HG03039 (cell line): ENCODE measurements around the gene PDPK1.
"Not testable (repeated sequence)": the region's sequence is repeated elsewhere in the genome, so short reads cannot be mapped to it uniquely, and the experiment has no call there.

Experiments used
- ATAC-seq: cut with Tn5 transposase; IDR thresholded peaks from one replicate; pipeline ENCODE4 v1.9.1; 2021; ENCODE audit warnings: mild to moderate bottlenecking, moderate library complexity; ENCODE audit not compliant: unreplicated experiment

The PDPK1 gene

DNA sequence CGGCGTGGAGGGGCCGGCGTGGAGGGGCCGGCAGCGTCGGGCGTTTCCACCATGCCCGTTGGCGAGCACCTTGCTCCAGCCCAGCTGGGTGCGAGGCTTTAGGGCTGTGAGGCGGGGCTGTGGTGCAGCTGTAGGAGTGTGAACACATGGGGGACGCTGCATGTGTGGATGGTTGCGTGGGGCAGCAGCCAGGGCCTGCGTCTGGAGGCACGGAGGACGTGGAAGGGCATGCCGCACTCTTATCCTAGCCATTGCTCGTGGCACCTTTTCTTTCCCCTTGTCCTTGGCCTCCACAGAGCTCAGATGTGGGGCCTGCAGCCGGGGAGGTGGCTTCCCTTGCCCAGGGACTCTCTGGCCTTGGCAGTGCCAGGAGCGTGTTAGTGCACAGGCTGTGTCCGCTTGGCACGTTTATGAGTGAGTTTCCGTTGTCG lies 47.8 kb downstream of the PDPK1 start:
- no peak for ATAC-seq

DNA sequence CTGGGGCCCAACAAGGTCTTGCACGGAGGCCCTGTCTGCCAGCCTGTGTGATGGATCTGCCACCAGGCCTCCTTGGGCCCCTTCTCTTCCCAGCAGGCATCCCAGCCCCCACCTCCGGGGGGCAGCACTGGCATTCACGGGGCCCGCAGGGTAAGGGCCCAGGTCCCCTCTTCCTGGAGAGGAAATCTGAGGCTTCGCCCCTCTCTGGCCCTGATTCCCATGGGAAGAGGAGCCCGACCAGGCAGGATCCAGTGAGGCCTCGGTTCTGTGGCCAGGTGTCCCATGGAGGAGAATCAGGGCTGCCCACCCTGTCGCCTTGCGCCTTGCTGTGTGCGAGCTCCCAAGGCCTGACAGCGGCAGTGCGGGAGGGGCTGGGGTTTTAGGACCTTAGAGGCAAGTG lies 48.4 kb downstream of the PDPK1 start:
- ATAC-seq = no peak

DNA sequence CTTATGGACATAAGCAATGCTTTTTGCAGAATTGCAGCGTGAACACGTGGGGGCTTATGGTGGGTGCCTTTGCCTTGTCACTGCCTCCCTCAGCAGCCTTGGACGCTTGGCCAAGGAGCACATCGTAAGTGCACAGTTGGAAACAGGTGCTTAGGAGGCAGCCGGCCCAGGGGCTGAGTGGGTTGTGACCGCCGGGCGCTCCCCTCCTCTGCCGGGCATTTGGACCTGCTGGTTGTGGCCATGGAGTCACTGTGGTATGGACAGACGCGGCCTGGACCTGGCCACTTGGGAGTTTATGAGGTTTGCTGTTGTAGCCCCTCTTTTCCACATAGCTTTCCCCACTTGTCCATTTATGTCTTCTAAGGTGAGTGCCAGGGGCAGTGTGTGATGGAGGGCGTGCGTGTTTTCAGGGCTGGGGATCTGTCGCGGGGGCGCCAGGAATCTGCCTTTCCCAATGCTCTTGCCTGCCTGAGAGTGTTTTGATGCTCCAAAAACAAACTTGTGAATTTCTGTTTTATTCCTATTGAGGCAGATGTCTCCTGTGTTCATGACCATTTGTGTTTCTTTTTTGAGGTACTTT lies 49.2 kb downstream of the PDPK1 start:
- ATAC-seq = no peak

DNA sequence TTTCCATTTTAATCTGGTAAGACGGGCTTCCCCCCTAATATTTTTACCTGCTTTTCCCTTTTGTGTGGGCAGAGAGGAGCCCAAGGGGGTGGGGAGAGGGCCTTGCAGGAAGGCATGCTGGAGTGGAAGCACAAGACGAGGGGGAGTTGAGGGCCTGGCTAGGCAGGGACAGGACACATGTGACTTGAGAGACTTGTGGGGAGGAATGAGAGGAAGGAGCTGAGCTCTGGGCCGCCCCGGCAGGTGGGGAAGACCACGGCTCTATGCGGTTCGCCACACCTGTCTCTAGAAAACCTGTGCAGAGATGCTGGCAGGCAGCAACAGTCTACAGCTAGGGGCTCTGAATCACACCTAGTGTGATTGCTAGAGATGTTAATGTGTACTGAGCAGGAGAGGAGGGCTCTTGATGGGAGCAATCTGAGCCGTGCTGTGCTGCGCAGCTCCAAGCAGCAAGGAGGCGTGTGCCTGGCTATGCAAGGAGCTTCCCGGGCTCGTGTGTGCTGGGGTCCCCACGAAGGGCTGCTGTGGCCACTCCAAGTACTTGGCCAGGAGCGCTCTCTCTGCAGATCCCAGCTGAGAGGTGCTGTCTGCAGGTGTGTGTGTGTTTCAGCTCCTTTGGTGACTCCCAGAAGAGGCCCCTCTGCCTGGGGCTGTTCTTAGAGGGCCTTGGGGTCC lies 50.2 kb downstream of the PDPK1 start:
- ATAC-seq = no peak

DNA sequence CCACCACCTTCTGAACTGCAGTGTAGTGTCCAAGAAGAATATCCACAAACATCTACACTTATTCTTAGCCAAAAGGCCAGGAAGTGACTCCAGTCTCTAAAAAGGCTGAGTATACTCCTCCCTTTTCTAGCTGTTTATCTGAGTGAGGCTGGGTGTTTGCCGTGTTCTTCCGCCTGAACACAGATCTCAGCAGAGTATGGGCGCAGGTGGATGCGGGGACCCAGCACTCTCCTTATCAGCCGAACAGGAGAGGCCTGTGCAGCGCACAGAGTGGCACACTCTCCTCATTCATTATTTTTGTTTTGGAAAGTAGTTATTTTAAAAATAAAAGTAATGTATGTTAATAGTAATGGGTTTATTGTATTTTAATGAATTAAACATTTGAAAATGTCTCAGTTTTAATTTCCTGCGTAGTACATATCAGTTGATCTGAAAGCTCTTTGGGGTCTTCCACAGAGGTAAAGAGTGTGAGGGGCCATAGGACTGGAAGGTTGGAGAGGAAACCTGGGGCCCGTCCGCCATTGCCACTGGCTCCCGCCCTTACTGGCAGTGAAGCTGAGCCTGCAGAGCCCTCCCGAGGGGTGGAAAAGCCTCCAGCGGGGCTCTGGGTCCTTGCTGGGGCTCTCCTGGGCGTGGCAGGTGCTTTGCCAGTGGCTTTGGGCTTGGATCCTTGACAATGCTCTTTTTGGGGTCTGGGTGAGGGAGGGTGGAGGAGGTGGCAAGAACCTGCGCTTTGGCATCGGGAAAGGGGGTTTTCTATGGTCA lies 53.8 kb downstream of the PDPK1 start:
- no peak for ATAC-seq

DNA sequence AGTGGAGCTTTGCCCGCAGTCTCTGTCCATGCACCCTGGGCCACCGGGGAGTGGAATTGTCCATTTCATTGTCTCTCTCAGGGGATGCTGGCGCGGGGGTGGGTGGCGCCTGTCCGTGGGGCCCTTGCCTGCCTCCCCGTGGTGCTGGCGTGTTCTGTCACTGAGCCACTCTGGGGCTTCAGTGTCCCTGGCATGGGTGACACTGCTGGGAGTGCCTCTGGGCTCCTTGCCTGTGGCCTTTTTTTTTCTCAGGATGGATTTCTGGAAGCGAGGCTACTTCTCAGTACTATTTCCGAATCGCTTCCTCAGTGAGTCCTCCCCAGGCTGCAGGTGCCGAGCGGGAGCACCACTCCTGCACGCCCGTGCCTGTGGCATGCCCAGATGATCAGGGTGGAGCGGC lies 55.0 kb downstream of the PDPK1 start:
- no peak for ATAC-seq

DNA sequence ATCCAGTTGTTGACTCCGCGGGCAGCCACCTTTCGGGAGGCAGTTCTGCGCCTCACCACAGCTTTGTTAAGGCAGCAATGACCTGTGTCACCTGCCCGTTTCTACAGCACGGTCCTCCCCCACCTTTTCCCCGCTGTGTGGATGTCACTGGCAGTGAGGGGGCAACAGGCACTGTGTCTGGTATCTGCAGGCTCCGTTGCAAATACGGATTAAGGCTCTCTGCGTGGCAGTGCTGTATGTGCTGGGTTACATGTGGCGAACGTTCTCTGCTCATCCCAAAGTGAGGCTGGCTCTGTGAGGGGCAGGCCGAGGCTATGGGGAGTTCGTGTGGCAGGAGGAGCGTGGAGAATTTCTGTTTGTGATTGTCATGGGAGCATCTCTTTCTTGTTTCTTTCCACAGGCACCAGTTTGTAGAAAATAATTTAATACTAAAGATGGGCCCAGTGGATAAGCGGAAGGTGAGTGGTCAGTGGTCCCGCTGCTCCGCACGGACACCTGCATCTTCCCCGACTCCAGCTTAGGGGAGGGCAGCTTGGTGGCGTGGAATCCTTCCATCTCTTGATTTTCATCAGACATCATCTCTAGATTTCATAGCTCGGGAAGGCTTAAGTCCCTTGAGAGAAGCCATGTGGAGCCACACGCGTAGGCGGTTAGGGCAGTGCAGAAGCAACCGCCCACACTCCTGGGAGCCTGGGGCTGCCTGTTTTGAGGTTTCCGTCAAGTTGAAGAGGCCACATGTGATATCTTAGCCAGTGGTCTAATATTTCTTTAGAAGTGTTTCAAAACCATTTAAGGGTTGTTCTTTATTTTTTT lies 57.8 kb downstream of the PDPK1 start:
- ATAC-seq = no peak

DNA sequence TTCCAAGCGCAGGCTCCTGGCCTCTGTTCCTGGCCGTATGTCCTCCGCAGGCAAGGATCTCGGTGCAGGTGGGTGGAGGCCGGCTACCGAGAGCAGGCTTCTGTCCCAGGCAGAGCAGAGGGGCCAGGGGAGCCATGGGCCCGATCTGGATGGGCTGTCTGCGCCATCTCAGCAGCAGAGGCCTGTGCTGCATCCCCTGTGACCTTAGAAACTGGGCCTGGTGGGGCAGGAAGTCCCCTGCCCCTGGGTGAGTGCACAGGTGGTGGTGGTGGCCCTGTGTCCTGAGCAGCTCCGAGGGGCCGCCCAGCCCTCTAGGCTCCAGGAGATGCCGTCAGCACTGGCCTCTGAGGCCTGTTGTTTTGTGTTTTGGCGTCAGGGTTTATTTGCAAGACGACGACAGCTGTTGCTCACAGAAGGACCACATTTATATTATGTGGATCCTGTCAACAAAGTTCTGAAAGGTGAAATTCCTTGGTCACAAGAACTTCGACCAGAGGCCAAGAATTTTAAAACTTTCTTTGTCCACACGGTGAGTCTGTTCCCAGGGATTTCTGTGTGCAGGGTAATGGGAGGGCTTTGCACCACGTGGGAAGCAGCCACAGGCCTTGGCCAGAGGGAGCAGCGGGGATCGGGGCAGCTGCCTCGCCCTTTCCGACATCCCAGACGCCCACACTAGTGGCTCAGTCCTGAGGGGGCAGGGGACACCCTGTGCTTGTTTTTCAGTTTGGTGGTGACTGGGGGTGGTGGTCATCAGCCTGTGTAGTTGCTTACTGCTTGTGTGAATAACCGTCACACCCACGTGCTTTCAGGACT lies 59.1 kb downstream of the PDPK1 start:
- no peak for ATAC-seq

DNA sequence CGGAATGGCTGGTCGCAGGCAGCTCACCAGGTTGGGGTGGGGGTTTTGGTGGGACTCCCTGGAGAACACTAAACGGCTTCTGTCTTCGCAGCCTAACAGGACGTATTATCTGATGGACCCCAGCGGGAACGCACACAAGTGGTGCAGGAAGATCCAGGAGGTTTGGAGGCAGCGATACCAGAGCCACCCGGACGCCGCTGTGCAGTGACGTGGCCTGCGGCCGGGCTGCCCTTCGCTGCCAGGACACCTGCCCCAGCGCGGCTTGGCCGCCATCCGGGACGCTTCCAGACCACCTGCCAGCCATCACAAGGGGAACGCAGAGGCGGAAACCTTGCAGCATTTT lies 59.7 kb downstream of the PDPK1 start:
- ATAC-seq = no peak

DNA sequence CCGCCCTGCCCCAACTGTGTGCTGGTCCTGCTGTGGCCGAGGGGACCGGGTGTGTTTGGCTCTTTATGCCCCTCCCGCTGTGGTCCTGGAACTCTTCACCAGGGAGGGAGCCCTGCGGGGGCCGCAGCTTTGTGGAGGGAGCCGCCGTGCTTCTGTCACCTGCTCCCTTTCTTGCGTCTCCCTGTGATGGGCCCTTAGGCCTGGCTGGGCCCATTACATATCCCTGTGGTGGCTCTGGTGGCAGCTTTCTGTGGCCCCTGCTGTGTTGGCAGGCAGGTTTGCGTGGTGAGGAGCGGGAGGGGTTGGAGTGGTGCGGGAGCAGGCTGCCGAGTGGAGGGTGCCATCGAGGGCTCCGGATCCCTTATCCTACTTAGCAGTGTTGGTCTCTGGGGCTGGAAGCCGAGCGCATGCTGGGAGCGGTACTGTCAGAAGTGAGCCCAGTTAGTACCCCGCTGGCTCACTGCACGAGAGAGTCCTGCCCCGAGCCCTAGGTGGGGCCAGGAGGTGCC lies 60.4 kb downstream of the PDPK1 start:
- ATAC-seq = no peak

DNA sequence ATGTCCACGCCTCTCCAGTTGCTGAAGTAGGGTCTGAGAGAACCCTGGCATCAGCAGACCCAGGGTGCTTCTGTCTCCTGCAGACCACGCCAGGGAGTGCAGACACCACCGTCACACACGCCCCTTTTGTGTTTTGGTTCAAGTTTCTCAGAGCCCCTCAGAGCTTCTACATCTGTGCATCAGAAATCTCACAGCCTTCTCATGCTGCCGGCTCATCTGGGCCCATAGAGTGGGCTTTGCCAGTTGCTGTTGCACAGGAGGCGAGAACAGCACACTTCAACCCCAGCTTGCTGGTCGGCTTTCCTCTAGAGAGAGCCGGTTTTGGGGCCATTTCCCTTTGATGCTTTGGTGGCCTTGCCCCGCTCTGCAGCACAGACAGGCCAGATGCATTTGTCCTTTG lies 60.9 kb downstream of the PDPK1 start:
- ATAC-seq = no peak

DNA sequence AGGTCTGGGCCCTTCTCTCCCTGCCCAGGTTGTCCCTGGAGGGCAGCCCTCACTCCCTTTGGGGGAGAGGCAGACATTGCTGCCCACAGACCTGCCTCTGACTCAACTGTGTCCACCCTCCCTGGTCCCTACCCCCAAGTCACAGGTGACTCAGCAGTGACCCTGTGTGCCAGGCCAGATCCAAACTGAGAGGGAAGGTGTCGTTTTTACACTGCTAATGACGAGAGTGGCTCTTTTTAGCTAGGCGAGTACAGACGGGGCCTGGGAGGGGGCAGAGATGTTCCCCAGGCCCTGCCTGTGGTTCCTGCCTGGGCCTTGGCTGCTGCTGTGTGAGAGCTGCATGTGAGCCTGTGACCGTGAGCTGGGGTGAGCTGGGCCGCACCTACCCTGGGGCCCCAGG lies 61.3 kb downstream of the PDPK1 start:
- not testable (repeated sequence) for ATAC-seq

DNA sequence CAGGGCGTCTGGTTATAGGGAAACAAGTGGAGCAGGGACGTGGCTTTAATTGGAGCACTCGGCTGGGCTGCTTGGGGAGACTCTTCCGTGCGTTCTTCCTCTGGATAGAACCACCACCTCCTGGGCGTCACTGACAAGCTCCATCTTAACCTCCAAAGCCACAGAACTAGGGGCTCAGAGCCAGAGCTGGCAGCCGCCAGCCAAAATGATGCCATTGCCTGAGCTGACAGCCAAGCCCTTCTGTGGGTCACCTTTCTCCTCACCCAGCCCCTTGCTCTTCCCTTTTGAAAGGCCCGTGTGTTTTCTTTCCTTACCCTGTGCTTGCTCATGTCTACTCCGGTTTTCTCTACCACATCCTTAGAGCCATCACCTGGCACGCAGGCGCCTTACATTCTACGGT lies 62.0 kb downstream of the PDPK1 start:
- not testable (repeated sequence) for ATAC-seq

DNA sequence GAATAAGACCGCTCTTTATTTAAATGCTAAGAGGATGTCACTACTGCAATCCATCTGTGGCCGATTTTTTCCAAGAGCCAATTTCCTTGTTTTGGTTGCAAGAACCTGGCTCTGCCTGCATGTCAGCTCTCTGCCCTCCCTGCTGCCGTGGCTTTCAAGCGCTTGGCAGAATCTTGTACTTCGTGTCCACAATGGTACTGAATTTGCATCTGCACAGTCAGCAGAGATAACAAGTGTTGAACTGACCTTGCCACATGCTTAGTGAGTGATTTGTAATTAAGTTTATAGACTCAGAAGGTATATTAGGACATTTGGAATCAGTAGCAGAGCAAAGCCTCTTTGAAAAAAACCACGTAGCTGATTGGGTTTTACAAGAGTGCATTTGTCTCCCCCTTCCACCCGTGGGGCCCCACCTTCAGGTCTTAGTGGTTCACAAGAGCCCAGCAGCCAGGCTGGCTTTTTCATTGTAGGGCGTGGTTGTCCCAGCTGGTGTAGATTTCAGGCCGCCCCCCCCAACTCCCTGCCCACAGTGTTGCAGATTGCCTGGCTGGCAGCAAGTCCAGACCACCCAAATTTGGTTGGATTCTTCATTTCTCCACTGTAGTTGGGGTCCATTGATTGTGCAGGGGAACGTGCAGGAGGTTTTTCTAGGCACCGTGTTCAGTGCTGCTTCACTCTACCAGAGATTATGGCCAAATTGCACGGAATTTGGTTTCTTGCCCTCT lies 63.6 kb downstream of the PDPK1 start:
- ATAC-seq = not testable (repeated sequence)

DNA sequence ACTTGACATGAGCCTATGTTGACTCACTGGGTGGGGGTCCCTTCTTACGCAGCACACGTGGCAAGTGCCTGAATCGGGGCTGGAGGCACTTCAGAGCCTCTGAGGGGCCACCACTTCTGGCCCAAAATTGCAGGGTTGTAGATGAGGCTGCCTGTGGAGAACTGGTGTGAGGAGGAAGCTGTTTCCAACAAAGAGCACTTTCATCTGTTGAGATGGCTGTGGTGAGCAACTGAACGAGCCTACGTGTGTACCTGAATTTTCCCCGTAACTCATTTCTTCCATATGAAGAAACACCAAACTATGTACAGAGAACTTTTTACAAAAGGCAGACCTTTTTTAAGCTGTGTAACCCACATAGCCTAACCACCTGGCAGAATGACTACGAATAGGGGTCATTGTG lies 64.4 kb downstream of the PDPK1 start:
- not testable (repeated sequence) for ATAC-seq

DNA sequence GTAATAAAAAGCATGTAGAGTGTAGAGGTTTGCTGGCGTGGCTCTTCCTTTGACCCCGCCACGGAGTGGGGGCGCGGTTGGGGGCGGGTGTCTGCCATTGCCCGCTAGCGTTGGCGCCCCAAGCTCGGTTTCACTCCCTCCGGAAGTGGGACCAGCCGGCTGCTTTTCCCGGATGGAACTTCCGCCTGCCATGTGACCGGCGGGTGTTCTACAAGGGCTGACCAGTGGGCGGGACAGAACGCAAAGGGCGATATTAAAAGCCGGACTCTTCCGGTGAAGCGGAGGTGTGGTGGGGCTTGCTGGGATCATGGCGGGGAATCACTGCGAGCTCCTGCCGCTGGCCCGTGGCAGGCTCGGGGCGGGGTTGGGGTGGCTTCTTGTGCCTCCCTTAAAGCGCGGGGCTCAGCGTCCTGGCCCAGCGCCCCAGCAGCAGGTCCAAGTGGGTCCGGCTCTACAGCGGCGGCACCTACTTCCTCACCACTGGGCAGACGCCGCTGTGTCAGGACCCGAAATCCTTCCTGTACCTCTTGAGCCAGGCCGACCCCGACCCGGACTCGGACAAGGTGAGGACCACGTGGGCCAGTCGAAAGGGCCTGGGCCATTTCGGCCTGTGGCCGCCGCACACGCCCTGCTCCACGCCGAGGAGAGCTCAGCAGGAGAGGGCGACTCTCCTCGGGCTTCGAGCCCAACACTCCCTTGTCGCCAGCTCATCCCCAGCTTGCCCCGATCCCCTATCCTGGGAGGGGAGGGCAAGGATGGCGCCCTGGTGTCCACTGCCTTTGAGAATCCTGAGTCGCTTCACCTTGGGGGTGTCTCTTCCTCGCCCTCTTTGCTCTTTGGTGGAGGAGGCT lies 65.6 kb downstream of the PDPK1 start:
- peak; percentile 56 for ATAC-seq

DNA sequence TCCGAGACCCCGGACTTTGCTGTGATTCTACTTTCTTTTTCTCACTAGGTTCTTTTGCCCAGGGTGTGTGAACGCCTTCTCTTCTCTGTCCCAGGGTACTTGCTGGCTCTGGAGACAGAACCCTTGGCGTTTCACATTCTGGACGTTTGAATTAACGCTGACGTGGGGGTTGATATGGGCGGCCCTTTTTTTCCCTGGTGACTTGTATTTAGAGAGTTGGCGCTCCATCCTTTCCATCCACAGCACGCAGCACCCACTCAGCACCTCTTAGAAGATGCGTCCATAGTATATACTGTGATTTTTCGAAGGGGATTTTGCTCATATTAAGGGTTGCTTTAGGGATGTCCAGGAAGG lies 66.2 kb downstream of the PDPK1 start:
- ATAC-seq = not testable (repeated sequence)

DNA sequence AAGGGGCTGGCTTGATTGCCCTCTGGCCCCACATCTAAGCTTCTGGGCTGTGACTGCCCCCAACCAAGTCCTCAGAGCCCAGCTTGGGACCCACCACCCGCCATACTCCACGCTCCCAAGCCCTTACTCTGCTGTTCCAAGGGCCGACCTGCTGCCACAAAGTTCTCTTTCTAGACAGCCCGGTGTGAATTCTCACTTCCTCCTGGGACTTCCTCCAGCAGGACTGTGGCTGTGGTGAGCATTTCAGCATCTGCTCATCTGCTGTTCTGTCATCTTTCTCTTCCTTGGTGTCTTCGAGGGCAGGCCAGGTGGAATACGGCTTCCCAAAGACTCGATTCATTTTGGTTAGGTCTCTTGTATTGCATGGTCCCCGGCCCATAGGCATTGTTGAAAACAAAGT lies 69.0 kb downstream of the PDPK1 start:
- ATAC-seq = not testable (repeated sequence)

DNA sequence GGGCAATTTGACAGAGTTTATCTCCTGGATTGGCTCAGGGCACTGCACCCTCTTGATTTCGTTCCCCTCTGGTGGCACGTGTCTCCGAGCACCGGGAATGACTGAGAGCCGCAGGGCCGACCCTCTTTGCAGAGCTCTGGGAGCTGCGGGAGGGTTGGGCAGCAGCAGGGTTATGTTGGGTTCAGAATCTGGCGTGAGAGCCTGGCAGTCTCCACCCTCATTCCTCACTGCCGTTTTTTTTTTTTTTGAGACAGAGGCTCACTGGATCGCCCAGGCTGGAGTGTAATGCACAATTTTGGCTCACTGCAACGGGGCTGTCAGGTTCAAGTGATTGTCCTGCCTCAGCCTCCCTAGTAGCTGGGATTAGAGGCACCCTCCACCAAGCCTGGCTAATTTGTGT lies 71.5 kb downstream of the PDPK1 start:
- ATAC-seq = not testable (repeated sequence)
